ENCODE results near the gene TLE3. TPM values are rescaled to one million over a fixed set of nuclear protein-coding genes. Genes with fewer than 3 reads are reported as not detected.
A peak's percentile ranks its signal among the peaks of the same experiment; 100 is the strongest.
"Not testable (repeated sequence)": the region's sequence is repeated elsewhere in the genome, so short reads cannot be mapped to it uniquely, and the experiment has no call there.

The TLE3 gene
- total RNA-seq, 2 donors from 2014 or later = 16.6 to 33.9 TPM

- peak in 3 of 4 donors; percentile 49 to 65 (median 54) for DNase-seq
- peak; percentile 51 for ATAC-seq
- H3K4me3 ChIP-seq = no peak overlapping the region
- H3K27me3 ChIP-seq = no peaks in the 10 kb centered on the region
- H3K27ac ChIP-seq = peak overlapping the region in 1 of 4 donors; percentile 5
- H3K9me3 ChIP-seq = no peaks in the 10 kb centered on the region
- intact Hi-C loops (cut with DNase I) = no loop called here
- H3K4me1 ChIP-seq = peaks cover 15% of the 10 kb centered on the region
- TF ChIP-seq CTCF (IDR thresholded peaks at IDR 0.05) (no peak), POLR2A (IDR thresholded peaks at IDR 0.05) (no peak)
- 36 to 41% methylated on average over 12 of the region's 12 CpGs for WGBS, 2 donors
- no peaks in the 10 kb centered on the region for H3K36me3 ChIP-seq (replicated peaks in 1 of 2; ENCODE audit: insufficient read depth in 1 of 2, low read depth in 2 of 2)
Observed at GRCh38 chr15:70140543-70141375, 43.0 kb upstream of the TLE3 start.

- WGBS, 2 donors = 81% methylated on average over 5 of the region's 5 CpGs
- H3K27ac ChIP-seq = no peak overlapping the region
- intact Hi-C loops (cut with DNase I) = no loop called here
- no peaks in the 10 kb centered on the region for H3K36me3 ChIP-seq (replicated peaks in 1 of 2; ENCODE audit: insufficient read depth in 1 of 2, low read depth in 2 of 2)
- no peaks in the 10 kb centered on the region for H3K9me3 ChIP-seq
- H3K4me3 ChIP-seq = no peak overlapping the region
- DNase-seq = no peak
- TF ChIP-seq POLR2A (IDR thresholded peaks at IDR 0.05) = no peak
- no peak for TF ChIP-seq CTCF (IDR thresholded peaks at IDR 0.05)
- ATAC-seq = no peak
- no peaks in the 10 kb centered on the region for H3K27me3 ChIP-seq
- H3K4me1 ChIP-seq = peaks cover 15% of the 10 kb centered on the region
Observed at GRCh38 chr15:70140025-70140542, 42.4 kb upstream of the TLE3 start.

- WGBS, 2 donors = 95% methylated on average over 4 of the region's 4 CpGs
- Histone ChIP-seq H3K27ac (no peak overlapping the region), H3K4me3 (no peak overlapping the region), H3K27me3 (no peaks in the 10 kb centered on the region), H3K4me1 (peaks cover 20% of the 10 kb centered on the region), H3K9me3 (no peaks in the 10 kb centered on the region), H3K36me3 (replicated peaks in 1 of 2; ENCODE audit: insufficient read depth in 1 of 2, low read depth in 2 of 2) (no peaks in the 10 kb centered on the region)
- no peak for DNase-seq
- ATAC-seq = no peak
- intact Hi-C loops (cut with DNase I) = no loop called here
- TF ChIP-seq POLR2A (IDR thresholded peaks at IDR 0.05) (no peak), CTCF (IDR thresholded peaks at IDR 0.05) (no peak)
Observed at GRCh38 chr15:70137967-70138366, 40.2 kb upstream of the TLE3 start.

- DNase-seq; H3K9me3 ChIP-seq; H3K36me3 ChIP-seq (replicated peaks in 1 of 2; ENCODE audit: insufficient read depth in 1 of 2, low read depth in 2 of 2); H3K4me3 ChIP-seq; H3K27me3 ChIP-seq; intact Hi-C loops (cut with DNase I); ATAC-seq; H3K27ac ChIP-seq: not testable (repeated sequence)
- peaks cover 21% of the 10 kb centered on the region for H3K4me1 ChIP-seq
- 92 to 100% methylated on average over 1 of the region's 1 CpG for WGBS, 2 donors
Observed at GRCh38 chr15:70137021-70137420, 39.3 kb upstream of the TLE3 start.

GRCh38 chr15:70133781-70134421, 36.2 kb upstream of the TLE3 start:
- intact Hi-C loops (cut with DNase I) = no loop called here
- Histone ChIP-seq H3K9me3 (no peaks in the 10 kb centered on the region), H3K27ac (no peak overlapping the region), H3K27me3 (no peaks in the 10 kb centered on the region), H3K36me3 (replicated peaks in 1 of 2; ENCODE audit: insufficient read depth in 1 of 2, low read depth in 2 of 2) (no peaks in the 10 kb centered on the region), H3K4me1 (peaks cover 6% of the 10 kb centered on the region), H3K4me3 (no peak overlapping the region)
- no peak for TF ChIP-seq POLR2A (IDR thresholded peaks at IDR 0.05)
- TF ChIP-seq CTCF (IDR thresholded peaks at IDR 0.05) = no peak
- no peak for DNase-seq
- 79 to 81% methylated on average over 7 of the region's 7 CpGs for WGBS, 2 donors
- ATAC-seq = no peak

Data from body of pancreas (tissue), 4 donors.